GM12864 (cell line): ENCODE results near the gene DDX59.

ENCODE experiments used
- DNase-seq: peaks from one replicate; pipeline ENCODE4 v3.0.0-alpha.2; 2011; ENCODE audit warnings: low read depth
- H3K4me3 ChIP-seq: 2 replicates; pipeline ENCODE4 v1.5.1; 2011; ENCODE audit warnings: mild to moderate bottlenecking, low read depth, low read length, control low read depth
- TF ChIP-seq, protein P1 (sequence below): IDR thresholded peaks from 2 replicates; pipeline ENCODE4 v1.5.1; 2011; ENCODE audit warnings: low read depth, mild to moderate bottlenecking, moderate library complexity, low read length, control low read depth, inconsistent platforms; ENCODE audit errors: missing control alignments

Gene DDX59

DNA sequence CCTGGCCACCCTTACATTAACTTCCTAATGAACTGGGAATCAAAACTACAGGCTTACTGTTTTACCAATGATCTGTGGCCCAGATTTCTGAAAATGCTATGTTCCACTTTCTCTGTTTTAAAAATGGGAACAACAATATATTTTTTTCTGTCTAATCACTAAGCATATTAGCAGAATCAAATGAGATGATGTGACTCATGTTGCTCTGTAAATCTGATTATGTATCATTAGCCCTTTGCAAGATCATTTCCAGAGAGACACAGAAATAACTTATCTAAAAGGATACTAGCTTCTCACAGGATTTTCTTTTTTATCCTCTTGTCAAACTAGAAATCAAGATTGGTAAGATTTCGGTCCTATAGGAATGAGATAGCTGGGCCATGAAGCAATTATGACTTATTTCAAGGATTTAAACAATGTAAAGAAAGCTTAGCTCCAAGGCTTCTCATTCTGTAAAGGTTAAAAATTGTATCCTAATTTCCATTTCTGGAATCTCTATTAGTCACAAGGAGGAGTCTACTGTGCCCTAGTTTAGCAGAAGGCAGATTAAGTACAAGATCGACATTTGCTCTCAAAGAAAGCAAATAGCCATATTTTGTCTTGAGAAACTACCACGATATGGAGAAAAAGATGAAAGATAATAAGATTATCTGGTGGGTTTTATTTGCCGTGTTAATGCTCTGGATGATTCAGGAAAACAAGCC lies 36.6 kb upstream of the DDX59 start:
- no peak for DNase-seq
- TF ChIP-seq, protein P1, sequence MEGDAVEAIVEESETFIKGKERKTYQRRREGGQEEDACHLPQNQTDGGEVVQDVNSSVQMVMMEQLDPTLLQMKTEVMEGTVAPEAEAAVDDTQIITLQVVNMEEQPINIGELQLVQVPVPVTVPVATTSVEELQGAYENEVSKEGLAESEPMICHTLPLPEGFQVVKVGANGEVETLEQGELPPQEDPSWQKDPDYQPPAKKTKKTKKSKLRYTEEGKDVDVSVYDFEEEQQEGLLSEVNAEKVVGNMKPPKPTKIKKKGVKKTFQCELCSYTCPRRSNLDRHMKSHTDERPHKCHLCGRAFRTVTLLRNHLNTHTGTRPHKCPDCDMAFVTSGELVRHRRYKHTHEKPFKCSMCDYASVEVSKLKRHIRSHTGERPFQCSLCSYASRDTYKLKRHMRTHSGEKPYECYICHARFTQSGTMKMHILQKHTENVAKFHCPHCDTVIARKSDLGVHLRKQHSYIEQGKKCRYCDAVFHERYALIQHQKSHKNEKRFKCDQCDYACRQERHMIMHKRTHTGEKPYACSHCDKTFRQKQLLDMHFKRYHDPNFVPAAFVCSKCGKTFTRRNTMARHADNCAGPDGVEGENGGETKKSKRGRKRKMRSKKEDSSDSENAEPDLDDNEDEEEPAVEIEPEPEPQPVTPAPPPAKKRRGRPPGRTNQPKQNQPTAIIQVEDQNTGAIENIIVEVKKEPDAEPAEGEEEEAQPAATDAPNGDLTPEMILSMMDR = no peak
- H3K4me3 ChIP-seq = no peak overlapping the region

DNA sequence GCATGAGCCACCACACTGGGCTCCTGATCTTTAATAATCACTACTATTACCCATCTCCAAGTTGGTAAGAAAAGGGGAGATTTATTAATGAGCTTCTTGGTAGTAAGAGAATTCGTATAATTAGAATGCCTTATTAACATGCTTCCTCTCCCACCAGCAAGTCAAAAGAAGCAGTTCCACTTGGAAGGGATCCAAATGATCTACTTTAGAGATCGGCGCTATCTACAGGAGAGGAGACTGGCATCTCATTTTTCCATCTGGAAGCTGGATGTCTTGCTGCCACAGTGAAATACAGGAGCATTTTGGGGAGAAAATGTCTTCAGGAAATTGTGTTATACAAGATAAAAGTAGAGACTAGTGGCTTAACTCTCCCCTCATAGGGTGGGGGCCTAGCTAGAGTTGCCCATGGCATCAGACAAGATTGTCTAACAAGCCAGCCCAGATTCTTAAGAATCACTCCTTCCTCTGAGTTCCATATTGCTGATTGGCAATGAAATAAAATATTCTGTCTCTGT lies 35.3 kb upstream of the DDX59 start:
- no peak overlapping the region for H3K4me3 ChIP-seq
- DNase-seq = no peak
- TF ChIP-seq, protein P1 = no peak

DNA sequence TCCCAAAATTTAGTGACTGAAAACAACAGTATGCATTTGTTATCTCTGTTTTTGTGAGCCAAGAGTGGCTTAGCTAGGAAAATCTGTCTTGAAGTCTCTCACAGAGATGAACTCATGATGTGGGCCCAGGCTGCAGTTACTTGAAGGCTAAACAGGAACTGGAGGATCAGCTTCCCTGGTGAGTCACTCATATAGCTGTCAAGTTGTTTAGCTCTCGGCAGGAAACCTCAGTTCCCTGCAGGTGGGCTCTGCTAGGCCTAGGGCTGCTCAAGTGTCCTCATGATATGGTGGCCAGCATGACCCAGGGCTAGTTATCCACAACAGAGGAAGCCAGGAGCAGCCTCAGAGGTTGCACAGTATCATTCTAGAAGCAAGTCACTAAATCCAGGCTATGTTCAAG lies 30.2 kb upstream of the DDX59 start:
- H3K4me3 ChIP-seq = no peak overlapping the region
- DNase-seq = no peak
- TF ChIP-seq, protein P1 = no peak

DNA sequence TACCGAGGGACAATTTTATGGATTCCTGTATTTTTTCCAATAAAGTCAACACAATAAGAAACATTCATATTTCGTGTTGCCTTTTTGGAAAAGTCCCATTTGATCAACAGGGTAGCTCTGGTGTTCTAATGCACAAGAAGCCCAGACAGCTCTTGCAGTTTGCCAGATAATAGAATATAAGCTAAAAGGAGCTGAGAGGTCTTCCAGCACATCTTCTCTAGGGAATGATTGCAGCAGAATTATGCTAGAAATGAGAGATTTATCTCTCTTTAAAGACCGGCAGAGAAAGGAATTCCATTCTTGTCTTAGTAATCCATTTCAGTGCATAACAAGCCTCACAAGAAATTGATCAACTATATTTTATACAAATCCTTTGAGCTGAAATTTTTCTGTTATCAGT lies 25.0 kb upstream of the DDX59 start:
- H3K4me3 ChIP-seq = no peak overlapping the region
- no peak for DNase-seq
- TF ChIP-seq, protein P1 = no peak

DNA sequence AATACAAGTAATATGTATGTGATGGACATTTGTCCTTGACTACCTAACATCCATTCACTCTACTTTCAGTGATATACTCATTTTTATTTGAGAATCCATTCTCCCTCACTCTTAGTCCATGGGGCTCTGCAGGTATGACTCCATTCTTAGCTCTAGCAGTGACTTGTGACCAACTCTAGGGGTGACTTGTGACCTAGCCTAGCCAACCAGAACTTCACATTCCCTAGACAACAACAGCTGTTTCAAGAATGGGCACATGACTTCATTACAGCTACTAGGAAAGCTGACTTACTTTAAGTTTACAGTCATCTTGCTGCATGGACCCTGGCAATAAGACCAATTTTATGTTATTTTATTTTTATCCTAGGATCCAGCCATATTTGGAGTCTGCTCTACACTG lies 23.6 kb upstream of the DDX59 start:
- no peak overlapping the region for H3K4me3 ChIP-seq
- DNase-seq = no peak
- TF ChIP-seq, protein P1 = no peak

DNA sequence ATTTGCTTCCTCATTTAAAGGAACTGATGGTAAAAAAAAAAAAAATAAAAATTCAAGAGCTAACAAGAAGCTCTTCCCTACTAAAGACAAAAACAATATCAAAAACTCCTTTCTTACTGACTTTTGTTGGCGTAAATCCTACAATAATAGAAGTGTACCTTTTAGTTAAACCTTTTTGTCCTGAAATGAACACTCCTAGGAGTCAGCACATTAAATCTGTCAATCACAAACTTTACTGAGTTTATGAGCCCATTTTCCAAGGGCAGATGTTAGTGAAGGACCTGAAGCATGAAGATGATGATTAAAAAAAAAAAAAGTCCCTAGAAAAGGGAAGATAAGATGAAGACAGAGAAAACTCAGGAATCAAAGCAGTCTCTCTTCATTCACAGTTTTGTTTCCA lies 22.6 kb upstream of the DDX59 start:
- TF ChIP-seq, protein P1 = no peak
- DNase-seq = no peak
- H3K4me3 ChIP-seq = no peak overlapping the region

DNA sequence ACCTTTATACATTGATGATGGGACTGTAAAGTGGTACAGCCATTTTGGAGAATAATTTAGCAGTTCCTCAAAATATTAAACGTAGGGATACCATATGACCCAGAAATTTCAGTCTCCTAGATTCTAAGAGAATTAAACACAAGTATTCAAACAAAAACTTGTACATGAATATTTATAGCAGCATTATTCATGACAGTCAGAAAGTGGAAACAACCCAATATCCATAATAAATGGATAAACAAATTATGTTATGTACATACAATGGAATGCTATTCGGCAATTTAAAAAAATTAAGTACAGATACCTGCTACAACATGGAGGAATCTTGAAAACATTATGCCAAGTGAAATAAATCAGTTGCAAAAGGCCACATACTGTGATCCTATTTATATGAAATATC lies 16.9 kb upstream of the DDX59 start:
- no peak overlapping the region for H3K4me3 ChIP-seq
- no peak for DNase-seq
- TF ChIP-seq, protein P1 = no peak
